Loucy (cell line): ENCODE measurements around the gene TAF3.

Experiments
- H2AFZ ChIP-seq: fragments of 200-600 bp; sonication (generic); 2 replicates; pipeline ENCODE4 v1.6.0; 2016; ENCODE audit warnings: antibody characterized with exemption, mild to moderate bottlenecking, low read length, moderate library complexity
- H3F3A ChIP-seq: fragments of 200-600 bp; 2 replicates; pipeline ENCODE4 v1.6.0; 2016; ENCODE audit warnings: antibody characterized with exemption, low read depth, mild to moderate bottlenecking
- H3K27me3 ChIP-seq: fragments of 200-600 bp; sonication (generic); 2 replicates; pipeline ENCODE4 v1.6.1; 2014; ENCODE audit warnings: low read length, mild to moderate bottlenecking; ENCODE audit not compliant: insufficient read depth, poor library complexity, severe bottlenecking
- H3K36me3 ChIP-seq: fragments of 200-600 bp; sonication (generic); 2 replicates; pipeline ENCODE4 v1.6.1; 2016; ENCODE audit warnings: low read length; ENCODE audit not compliant: insufficient read depth
- H3K4me1 ChIP-seq: fragments of 200-600 bp; sonication (generic); 2 replicates; pipeline ENCODE4 v1.5.1; 2014; ENCODE audit warnings: low read length, mild to moderate bottlenecking; ENCODE audit not compliant: insufficient read depth, poor library complexity, severe bottlenecking
- H3K4me2 ChIP-seq: fragments of 200-600 bp; sonication (generic); 2 replicates; pipeline ENCODE4 v1.6.0; 2014; ENCODE audit warnings: antibody characterized with exemption, low read length, low read depth, mild to moderate bottlenecking; ENCODE audit not compliant: poor library complexity, severe bottlenecking
- H3K4me3 ChIP-seq: fragments of 200-600 bp; sonication (generic); 2 replicates; pipeline ENCODE4 v1.5.1; 2014; ENCODE audit warnings: low read length, mild to moderate bottlenecking, mixed read lengths; ENCODE audit not compliant: poor library complexity, severe bottlenecking
- H3K79me2 ChIP-seq: fragments of 200-600 bp; sonication (generic); 2 replicates; pipeline ENCODE4 v1.6.1; 2014; ENCODE audit warnings: low read length; ENCODE audit not compliant: insufficient read depth
- H3K9ac ChIP-seq: fragments of 200-600 bp; sonication (generic); 2 replicates; pipeline ENCODE4 v1.6.0; 2014; ENCODE audit warnings: mild to moderate bottlenecking, low read depth, low read length, moderate library complexity; ENCODE audit not compliant: poor library complexity, severe bottlenecking
- H3K9me2 ChIP-seq: fragments of 200-600 bp; sonication (generic); replicated peaks from 2 replicates; pipeline ENCODE4 v1.6.1; 2016; ENCODE audit warnings: low read depth, low read length, mixed read lengths
- H3K9me3 ChIP-seq: fragments of 200-600 bp; sonication (generic); 2 replicates; pipeline ENCODE4 v1.6.1; 2014; ENCODE audit warnings: mild to moderate bottlenecking, antibody characterized with exemption, low read length, low read depth; ENCODE audit not compliant: insufficient read depth
- H4K20me1 ChIP-seq: fragments of 200-600 bp; sonication (generic); 2 replicates; pipeline ENCODE4 v1.6.0; 2014; ENCODE audit warnings: antibody characterized with exemption, low read length, mild to moderate bottlenecking; ENCODE audit not compliant: insufficient read depth, poor library complexity, severe bottlenecking
- CTCF ChIP-seq: fragments of 200-600 bp; sonication (generic); conservative IDR thresholded peaks from 2 replicates; pipeline ENCODE4 v1.5.1; 2014; ENCODE audit warnings: mild to moderate bottlenecking, antibody characterized with exemption, low read length
- EZH2phosphoT487 ChIP-seq: fragments of 200-600 bp; IDR thresholded peaks from 2 replicates; pipeline ENCODE4 v1.6.1; 2018; ENCODE audit warnings: antibody characterized with exemption, mild to moderate bottlenecking, moderate library complexity, borderline replicate concordance

Gene TAF3

GRCh38 chr10:7980196-7980595, 161.9 kb downstream of the TAF3 start:
- H3F3A ChIP-seq, result no peaks in the 10 kb centered on the region
- no peak overlapping the region for H2AFZ ChIP-seq
- no peaks in the 10 kb centered on the region for H4K20me1 ChIP-seq
- H3K36me3 ChIP-seq, result peaks cover 17% of the 10 kb centered on the region; the same call in 1 of the 2 replicates
- no peaks in the 10 kb centered on the region for H3K27me3 ChIP-seq
- TF ChIP-seq CTCF (no peak), EZH2phosphoT487 (no peak)
- H3K4me3 ChIP-seq, result no peak overlapping the region
- no peaks in the 10 kb centered on the region for H3K9me3 ChIP-seq
- H3K9me2 ChIP-seq, result no peaks in the 10 kb centered on the region
- no peak overlapping the region for H3K4me2 ChIP-seq
- no peaks in the 10 kb centered on the region for H3K79me2 ChIP-seq
- H3K4me1 ChIP-seq, result no peaks in the 10 kb centered on the region
- no peak overlapping the region for H3K9ac ChIP-seq

- Histone ChIP-seq H3K4me2 (no peak overlapping the region), H3K36me3 (peaks cover 11% of the 10 kb centered on the region; the same call in 1 of the 2 replicates), H3K27me3 (no peaks in the 10 kb centered on the region), H3K4me3 (no peak overlapping the region), H3K79me2 (no peaks in the 10 kb centered on the region), H4K20me1 (no peaks in the 10 kb centered on the region), H3F3A (no peaks in the 10 kb centered on the region), H3K9me3 (no peaks in the 10 kb centered on the region), H3K9me2 (no peaks in the 10 kb centered on the region), H2AFZ (no peak overlapping the region), H3K4me1 (no peaks in the 10 kb centered on the region), H3K9ac (no peak overlapping the region)
- TF ChIP-seq CTCF (no peak), EZH2phosphoT487 (no peak)
These were observed 164.4 kb downstream of the TAF3 start for GRCh38 chr10:7982727-7983126.

- no peaks in the 10 kb centered on the region for H3K9me2 ChIP-seq
These were observed 166.0 kb downstream of the TAF3 start for GRCh38 chr10:7984325-7984724.

More at GRCh38 chr10:7984325-7984724, 166.0 kb downstream of the TAF3 start:
- H3K4me1 ChIP-seq, result no peaks in the 10 kb centered on the region
- no peaks in the 10 kb centered on the region for H3K9me3 ChIP-seq
- H3K9ac ChIP-seq, result no peak overlapping the region
- H4K20me1 ChIP-seq, result no peaks in the 10 kb centered on the region
- H2AFZ ChIP-seq, result no peak overlapping the region
- H3K79me2 ChIP-seq, result no peaks in the 10 kb centered on the region
- no peaks in the 10 kb centered on the region for H3K27me3 ChIP-seq
- no peaks in the 10 kb centered on the region; the same call in 1 of the 2 replicates for H3K36me3 ChIP-seq
- H3K4me2 ChIP-seq, result no peak overlapping the region
- H3F3A ChIP-seq, result no peaks in the 10 kb centered on the region
- no peak overlapping the region for H3K4me3 ChIP-seq
- TF ChIP-seq CTCF (no peak), EZH2phosphoT487 (no peak)
